GM18868 (cell line): ENCODE measurements around the gene GAS2.

Experiments
- ATAC-seq: cut with Tn5 transposase; IDR thresholded peaks from one replicate; pipeline ENCODE4 v1.9.1; 2021; ENCODE audit warnings: mild to moderate bottlenecking, moderate library complexity; ENCODE audit not compliant: unreplicated experiment

GAS2 gene

DNA sequence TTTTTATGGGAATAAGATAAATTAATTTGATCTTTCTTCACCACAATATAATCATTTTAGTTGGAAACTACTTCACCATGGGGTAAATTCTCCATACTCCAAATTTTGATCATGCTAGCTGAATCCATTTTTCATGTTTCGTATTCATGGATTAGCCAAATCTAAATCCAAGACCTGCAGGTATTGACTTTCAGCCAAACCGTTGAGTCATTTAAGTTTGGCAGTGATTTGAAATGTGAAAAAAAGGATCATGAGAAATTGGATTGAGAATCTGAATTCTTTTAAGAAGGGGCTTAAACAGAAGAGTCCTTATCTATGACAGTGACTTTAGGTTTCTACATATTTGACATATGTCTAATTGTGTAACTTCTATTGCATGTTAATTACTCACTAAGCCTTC, 5.3 kb downstream of the GAS2 start:
- ATAC-seq, result no peak

DNA sequence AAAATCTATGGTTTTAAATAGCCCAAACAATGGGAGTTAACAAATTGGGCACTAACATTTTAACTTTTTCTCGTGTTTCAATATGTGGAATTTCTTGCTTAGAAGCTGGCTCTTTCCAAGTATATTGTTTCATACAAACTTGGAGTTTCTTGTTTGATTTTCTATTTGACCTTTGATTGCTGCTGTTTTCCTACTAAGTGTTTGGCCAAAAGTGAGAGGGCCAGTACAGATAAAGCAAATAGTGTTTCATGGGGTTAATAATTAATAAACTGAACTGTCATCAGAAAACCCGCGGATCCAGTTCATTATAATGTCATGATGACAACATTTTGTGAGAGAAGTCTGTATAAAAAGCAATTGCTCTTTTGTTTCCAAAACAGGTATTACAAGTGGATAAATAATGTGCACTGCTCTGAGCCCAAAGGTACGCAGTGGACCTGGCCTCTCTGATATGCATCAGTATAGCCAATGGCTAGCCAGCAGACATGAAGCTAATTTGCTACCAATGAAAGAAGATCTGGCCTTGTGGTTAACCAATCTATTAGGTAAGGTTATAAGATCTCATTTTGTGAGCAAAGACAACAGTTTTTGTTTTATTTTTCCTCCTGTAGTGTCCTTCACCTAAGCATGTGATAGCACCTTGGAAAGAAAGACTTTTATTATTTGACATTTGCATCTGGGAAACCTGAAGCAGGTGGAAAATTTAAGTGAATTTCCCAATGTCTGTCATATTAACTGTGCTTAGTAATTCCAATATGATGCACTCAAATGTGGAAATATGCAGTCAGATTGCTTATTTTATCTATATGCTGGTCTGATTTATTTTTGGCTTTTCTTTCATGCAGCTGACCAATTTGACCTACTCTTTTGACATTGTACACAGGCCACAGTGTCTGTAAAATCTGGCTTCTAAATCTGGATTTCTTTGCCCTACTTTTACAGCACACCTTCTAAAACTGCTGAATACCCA, 8.3 kb downstream of the GAS2 start:
- no peak for ATAC-seq

DNA sequence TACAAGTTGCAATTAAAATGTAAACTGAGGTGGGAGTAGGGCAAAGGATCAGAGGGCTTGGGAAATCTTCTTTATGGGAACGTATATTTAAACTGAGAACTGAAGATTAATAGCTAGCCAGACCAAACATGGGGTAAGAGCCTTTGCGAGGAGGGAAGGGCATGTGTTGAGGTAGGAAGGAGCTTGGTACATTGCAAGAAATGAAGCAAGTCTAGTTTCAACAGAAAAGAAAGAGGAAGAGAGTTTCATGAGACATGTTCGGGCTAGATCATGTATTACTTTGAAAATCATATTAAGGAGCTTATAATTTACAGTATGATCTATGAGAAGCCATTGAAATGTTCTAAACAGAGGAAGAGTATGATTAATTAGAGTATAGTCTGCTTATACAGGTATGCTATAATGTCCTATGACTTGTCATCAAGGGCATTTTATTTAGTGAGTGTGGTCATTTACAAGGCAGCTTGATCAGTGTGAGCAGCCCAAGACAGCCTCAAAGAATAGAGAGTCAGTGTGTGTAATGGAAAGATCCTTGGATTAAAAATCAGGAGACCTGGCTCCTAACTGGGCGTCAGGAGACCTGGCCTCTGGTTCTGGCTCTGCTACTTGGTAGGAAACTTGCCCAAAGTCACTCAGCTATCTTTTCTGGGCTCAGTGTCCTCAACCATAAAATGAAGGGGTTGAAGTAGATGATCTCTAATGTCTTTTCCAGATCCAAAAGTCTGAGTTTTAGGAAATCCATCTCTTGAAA, 10.9 kb downstream of the GAS2 start:
- ATAC-seq, result peak; percentile 39

DNA sequence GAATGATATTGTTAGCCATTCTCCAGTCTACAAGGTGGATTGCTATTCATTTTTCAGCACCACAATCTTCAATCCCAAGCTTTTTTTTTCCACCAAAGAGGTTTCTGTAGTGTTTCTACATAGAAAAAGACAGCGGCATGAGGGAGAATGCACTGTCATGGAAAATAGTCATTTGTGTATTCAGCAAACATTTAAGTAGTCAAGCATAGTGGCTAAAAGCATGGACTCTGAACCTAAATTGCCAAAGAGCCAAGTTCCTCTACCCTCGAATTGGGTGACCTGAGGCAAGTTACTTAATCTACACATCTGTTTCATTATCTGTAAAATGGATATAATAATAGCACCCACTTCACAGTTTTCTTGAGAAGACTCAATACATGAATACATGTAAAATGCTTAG, 14.2 kb downstream of the GAS2 start:
- no peak for ATAC-seq

DNA sequence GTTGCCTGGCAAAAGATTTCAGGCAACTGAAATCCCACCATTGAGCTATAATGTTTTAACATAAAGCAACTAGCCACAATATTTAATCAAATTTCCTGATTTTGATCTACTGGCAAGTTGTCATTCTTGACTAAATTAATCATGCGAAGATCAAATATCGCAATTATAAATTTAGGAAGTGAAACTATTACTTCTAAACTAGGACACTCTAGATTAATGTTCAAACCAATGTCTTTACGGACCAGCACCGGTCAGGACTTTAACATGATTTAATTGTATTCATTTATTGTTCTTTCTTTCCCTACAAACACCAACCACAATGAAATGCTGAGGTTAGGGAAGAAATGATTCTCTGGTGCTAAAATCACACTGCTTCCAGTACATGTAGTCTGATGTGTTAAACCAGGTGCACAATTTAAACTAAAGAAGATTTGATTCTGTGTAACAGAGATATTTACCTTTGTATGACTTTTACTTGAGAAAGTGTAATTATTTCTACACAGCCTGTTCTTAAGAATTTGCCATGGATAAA, 14.9 kb downstream of the GAS2 start:
- ATAC-seq, result peak; percentile 57

DNA sequence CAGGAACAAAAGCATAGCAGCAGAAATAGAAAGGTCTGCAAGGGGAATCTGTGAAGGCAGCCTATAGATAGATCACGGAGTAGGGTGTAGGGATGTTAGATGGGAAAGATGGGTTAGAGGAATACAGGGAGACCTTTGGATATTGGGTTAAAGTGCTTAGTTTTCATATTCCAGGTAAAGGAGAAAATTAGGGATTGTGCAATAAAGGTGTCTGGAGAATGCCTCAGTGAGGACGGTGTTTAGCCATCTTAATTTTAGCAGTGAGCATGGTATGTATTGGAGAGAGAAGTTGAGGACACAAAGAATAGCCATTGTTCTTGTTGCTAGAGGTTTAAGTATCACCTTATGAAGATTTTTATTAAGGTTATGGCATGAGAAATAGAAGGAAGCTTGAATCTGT, 17.7 kb downstream of the GAS2 start:
- no peak for ATAC-seq

DNA sequence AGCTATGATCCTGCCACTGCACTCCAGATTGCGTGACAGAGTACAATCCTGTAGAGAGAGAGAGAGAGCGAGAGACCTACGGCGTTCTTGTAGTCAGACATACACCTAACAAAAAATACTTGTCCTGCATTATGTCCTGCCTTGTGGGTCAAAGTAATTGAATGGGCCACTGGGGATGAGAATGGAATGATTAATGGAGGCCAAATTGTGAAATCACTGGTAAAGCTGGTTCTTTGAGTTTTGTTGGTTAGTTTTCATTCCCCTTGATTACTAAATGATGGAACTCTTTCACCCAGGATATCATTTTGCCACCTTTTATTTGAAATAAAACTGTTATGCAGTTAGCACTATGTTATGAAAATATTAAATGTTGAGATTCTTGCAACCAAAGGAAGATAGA, 18.7 kb downstream of the GAS2 start:
- ATAC-seq, result no peak

DNA sequence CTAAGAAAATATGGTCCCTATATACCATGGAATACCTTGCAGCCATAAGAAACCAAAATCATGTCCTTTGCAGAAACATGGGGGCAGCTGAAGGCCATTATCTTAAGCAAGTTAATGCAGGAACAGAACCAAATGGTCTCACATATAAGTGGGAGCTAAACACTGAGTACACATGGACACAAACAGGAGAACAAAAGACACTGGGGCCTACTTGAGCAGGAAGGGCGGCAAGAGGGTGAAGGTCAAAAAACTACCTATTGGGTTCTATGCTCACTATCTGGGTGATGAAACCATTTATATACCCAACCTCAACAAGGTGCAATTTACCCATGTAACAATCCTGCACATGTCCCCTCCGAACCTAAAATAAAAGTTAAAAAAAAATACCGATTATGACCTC, 22.5 kb downstream of the GAS2 start:
- ATAC-seq, result no peak

DNA sequence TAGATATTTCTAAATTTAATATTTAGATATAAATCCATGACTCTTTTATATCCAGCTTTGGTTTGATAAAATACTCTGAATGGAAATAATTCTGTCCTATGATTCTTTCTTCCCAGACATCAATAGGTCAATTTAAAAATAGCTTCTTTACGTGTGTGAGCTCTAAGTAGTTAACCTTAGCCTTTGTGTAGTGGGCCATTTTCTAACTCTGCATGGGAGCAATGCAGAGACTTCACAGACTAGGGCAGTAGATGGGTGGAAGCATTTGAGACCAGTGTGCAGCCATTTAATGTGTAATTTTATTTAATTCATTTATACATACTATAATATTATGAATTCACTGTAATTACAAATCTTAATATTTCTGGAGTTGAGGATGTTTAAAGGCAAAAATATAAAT, 23.8 kb downstream of the GAS2 start:
- ATAC-seq, result no peak

DNA sequence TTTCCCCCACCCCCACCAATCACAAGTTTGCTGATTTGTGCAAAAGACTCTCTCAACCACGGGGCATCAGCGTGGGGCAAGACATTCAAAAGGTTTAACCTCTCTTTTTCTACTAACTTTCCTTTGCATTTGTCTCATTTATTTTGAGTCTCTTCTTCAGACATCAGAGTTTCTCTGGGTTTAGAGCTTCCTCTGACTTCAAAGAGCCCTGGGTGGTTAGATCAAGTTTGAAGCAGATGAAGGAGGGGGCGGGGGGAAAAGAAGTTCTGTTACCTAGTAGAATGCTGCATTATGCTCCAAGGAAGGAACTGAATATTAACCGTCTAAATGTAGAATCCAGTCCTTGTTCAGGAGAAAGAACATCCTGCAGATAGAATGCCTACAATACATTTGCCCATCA, 24.5 kb downstream of the GAS2 start:
- no peak for ATAC-seq

DNA sequence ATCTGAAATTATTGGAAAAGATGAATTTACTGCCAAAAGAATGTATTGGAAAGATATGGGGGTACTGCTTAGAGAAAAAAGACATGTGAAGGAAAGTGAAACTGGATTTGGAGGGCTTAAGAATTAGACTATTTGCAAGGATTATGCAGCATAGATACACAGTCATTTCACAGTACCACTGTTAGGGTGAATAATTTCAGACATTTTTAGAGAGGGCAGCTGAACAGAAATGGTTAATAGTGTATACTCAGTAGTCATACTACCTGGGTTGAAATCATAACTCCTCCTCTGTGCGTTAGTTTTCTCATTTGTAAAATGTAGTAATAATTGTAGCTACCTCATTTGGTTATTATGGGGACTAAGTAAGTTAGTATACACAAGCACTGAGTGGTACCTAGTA, 33.0 kb downstream of the GAS2 start:
- ATAC-seq, result peak; percentile 67

DNA sequence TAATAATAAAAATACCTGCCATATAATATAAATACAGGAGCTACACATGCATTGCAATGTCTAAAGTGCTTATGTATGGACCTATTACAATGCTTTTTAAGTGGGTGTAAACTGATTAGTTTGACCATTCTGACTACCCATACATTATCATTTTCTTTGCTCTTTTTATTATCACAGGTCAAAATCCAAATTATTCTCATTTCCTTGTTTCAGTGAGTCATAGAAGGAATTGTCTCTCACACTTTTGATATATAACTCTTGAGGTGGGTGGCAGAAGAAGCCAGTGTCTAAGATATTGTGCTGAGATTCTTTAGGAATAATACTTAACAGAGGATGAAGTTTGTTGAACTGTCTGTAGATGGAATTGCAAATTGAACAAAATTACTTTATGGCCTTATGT, 35.6 kb downstream of the GAS2 start:
- ATAC-seq, result no peak

DNA sequence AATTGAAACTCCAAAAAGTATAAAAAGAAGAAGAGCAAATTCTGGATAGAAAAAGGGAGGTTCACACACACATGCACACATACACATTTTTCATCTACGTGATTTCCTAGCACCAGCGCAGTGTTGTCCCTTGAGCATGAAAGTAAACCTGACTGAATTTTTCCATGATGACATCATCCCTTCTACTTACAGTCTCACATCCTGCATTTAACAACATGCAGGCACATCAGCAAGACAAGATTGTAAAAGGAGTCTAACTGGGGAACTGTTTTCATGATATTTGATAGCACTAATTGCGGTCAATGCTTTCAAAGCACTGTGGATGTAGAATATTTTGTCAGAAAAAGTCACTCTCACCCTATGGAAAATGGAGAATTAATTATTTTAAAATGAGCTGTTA, 36.6 kb downstream of the GAS2 start:
- ATAC-seq, result no peak

DNA sequence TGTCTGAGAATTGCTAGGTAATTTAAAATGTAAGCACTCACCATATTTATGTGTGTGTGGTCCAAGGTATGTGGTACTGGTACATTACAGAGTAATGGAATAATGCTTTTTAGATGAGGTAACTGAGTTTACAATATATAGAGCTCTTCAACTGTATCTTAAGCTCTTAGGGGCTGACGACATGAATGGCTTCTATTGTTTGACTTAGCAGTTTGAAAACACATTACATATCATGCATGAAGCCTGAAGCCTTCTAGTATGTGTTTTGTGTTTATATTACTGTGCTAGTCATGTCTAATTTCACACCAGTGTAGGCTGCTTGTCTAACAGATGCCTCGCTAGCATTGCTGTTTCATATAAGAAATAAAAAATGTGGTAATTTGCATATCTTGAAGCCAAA, 37.2 kb downstream of the GAS2 start:
- ATAC-seq, result no peak

DNA sequence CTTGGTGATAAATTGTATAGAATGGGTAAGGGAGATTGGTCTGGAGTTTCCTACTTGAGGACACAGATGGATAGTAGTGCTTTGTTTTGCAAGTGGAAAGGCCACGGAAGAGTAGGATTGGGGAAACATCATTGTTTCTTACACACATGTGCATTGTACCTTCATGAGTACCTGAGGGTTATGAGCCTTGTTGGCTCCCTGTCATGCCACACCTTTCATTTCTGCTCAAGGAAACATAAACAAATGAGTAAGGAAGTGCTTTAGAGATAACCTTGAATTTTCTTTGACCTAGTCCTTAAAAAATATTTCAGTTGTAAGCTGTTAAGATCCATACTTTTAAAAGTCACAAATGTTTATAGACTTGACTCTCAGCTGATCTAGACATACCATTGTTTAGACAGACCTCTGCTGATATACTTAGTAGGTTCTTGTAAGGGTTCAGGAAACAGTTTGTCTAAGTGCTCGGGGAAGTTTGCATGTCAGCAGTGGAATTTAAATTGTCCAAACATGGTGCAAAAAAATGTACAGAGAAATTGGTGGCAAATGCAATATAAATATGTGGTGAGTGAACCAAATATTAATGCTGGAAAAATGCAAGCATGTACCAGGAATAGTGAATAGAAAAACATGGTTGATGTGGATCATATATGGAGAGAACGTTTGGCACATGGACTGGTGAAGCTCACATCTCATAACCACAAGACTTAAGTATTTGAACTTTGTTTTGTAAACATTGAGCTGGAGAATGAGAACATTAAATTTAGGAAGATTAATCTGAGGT, 40.9 kb downstream of the GAS2 start:
- ATAC-seq, result no peak

DNA sequence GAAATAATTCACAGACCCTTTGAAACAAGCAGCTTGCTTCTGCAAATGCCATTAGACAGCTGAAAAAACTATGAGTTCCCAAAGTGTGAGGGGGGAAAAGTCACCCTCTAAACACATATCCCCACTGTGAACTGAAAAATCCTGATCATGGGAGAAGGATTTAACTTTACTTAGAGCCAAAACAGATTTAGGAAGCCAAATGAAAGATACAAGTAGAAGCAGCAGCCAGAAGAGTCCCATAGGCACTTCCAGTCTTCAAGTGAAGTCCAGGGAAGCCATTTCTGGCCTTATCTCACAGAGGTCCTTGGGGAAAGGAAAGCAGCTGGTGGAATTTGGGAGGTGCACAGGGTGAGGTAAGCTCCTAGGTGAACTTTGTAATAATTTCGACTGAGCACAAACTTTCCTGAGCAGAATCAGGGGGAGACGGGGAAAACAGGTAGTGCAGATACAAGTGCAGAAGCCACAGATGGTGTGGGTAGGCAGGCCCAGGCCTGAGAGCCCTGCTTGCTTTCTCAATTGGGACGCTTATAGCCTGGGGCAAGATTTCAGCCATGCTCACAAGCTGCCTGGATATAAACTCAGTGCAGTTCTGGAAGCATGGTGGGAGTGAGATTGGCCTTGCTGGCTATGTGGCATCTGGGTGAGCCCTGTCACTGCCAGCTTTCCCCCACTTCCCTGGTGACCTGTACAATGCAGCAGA, 44.8 kb downstream of the GAS2 start:
- ATAC-seq, result no peak

DNA sequence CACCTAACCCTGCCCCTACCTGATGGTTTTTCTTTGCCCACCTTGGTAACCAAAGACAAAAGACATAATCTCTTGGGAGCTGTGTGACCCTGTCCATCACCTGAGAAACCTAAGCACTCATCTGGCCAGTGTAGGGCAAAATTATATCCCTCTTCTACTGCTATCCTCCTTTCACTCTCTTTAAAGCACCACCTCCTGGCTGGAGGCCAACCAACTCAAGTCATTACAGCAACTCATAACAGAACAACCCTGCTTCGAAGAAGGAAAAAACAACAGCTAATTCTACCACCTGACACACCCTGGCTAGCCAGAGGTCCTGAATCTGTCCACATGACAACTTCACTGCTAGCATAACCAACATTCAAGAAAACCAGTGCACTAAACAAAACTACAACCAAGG, 45.5 kb downstream of the GAS2 start:
- ATAC-seq, result no peak

DNA sequence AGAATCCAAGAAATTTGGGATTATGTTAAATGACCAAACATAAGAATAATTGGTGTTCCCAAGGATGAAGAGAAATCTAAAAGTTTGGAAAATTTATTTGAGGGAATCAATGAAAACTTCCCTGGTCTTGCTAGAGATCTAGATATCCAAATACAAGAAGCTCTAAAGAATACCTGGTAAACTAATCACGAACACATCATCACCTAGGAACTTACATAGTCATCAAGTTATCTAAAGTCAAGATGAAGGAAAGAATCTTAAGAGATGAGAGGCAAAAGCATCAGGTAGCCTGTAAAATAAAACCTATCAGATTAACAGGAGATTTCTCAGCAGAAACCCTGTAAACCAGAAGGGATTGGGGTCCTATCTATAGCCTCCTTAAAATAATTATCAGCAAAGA, 46.9 kb downstream of the GAS2 start:
- no peak for ATAC-seq

DNA sequence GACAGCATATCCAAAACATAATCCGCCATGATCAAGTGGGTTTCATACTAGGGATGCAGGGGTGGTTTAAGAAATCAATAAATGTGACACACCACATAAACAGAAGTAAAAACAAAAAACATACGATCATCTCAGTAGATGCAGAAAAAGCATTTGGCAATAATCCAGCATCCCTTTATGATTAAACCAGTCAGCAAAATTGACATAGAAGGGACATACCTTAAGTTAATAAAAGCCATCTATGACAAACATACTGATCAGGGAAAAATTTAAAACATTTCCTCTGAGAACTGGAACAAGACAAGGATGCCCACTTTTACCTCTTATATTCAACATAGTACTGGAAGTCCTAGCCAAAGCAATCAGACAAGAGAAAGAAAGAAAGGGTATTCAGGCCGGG, 49.6 kb downstream of the GAS2 start:
- ATAC-seq, result no peak

DNA sequence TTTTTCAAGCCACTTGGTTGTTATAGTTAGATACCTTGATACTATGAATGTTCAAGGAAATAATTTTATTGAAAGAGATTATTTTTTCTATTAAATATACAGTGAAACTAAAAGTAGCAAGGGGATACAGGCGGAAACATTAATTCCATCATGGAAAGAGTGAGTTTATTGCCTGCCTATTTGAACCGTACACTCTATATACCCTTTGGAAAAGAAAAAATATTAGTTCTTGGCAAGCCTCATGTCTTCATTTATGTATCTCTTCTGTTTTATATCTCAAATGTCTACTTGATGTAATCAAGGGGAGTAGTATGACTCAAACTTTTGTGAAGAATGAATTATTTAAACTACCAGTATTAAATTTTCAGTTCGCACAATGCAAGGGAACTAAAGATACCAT, 54.0 kb downstream of the GAS2 start:
- ATAC-seq, result no peak

DNA sequence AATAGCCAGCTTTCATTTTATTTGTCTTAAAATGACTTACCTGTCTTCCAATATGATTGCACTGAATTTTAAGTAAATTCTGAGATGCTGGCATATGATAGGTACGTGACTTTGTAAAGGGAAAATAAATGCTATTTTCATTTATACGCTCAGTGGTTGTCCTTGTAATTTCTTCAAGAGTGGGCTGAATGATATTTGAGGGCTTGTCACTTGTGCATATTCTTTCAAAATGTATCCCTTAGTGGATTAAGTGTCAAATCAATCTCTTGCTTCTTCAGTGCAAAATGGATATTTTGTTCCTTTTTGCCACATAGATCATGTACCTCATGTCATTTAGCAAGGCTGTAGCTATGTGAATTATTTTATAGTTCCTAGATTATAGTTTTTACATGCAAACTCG, 56.9 kb downstream of the GAS2 start:
- no peak for ATAC-seq
